Measurements from ENCODE around the gene ZFYVE9. TPM values are rescaled to one million over a fixed set of nuclear protein-coding genes. Genes with fewer than 3 reads are reported as not detected.

ZFYVE9 gene
- total and polyA plus RNA-seq, 2 of the 8 experiments (the other 6 are each of a cell fraction or from before 2014, with no cell fraction given) = 5.8 to 26.5 TPM

GRCh38 chr1:52234014-52234413 lies 92.1 kb downstream of the ZFYVE9 start:
- Histone ChIP-seq H3K9ac (replicated peaks in 1 of 4; ENCODE audit: extremely low read depth in 1 of 4, low read depth in 3 of 4, low read length in 3 of 4) (no peak overlapping the region), H3K23me2 (ENCODE audit: low read depth, low read length) (no peaks in the 10 kb centered on the region), H4K20me1 (replicated peaks in 1 of 2; ENCODE audit: control insufficient read depth in 1 of 2, insufficient read depth in 2 of 2, low read length in 2 of 2) (no peaks in the 10 kb centered on the region), H2BK20ac (ENCODE audit: low read length) (no peak overlapping the region), H2AK5ac (ENCODE audit: low read depth, low read length) (no peak overlapping the region), H3K14ac (ENCODE audit: insufficient read length) (no peak overlapping the region), H3K4me3 (ENCODE audit: extremely low read depth in 1 of 4, insufficient read depth in 2 of 4, low read depth in 3 of 4, low read length in 4 of 4) (no peak overlapping the region), H3K79me2 (ENCODE audit: control insufficient read depth in 1 of 2, insufficient read depth in 2 of 2, low read length in 2 of 2) (no peaks in the 10 kb centered on the region), H3K23ac (ENCODE audit: insufficient read length) (no peak overlapping the region), H4K91ac (replicated peaks; ENCODE audit: insufficient read length, low read length) (no peak overlapping the region), H3K79me1 (ENCODE audit: low read depth, low read length) (no peaks in the 10 kb centered on the region), H3K4me1 (replicated peaks in 1 of 4; ENCODE audit: control insufficient read depth in 3 of 4, insufficient read depth in 4 of 4, low read length in 3 of 4) (peaks cover 0 to 4% (median 0%) of the 10 kb centered on the region in 4 experiments; a peak in 2 of 7 replicates), H3K4ac (replicated peaks; ENCODE audit: insufficient read length, low read depth, low read length) (no peak overlapping the region), H3K18ac (ENCODE audit: extremely low read depth, low read length) (no peak overlapping the region), H2BK5ac (ENCODE audit: low read depth, low read length) (no peak overlapping the region), H2BK120ac (replicated peaks; ENCODE audit: low read depth, low read length) (no peak overlapping the region), H2BK15ac (ENCODE audit: low read length) (no peak overlapping the region), H3K4me2 (ENCODE audit: insufficient read depth in 1 of 2, low read depth in 2 of 2, low read length in 2 of 2) (no peak overlapping the region), H3K36me3 (ENCODE audit: control insufficient read depth in 2 of 4, insufficient read depth in 4 of 4, low read length in 3 of 4) (no peaks in the 10 kb centered on the region), H4K8ac (ENCODE audit: extremely low read depth, insufficient read depth, low read length) (no peak overlapping the region), H3K27ac (ENCODE audit: low read depth, low read length) (no peak overlapping the region), H3K56ac (replicated peaks; ENCODE audit: insufficient read length, low read depth, low read length) (no peak overlapping the region), H3K9me3 (ENCODE audit: insufficient read depth in 2 of 2, low read depth in 1 of 2, low read length in 1 of 2) (no peaks in the 10 kb centered on the region), H3K27me3 (replicated peaks in 1 of 4; ENCODE audit: control insufficient read depth in 3 of 4, extremely low read depth in 1 of 4, insufficient read depth in 3 of 4, low read length in 3 of 4) (no peaks in the 10 kb centered on the region), H2AFZ (ENCODE audit: low read length) (no peak overlapping the region), H2BK12ac (ENCODE audit: low read depth, low read length) (no peak overlapping the region), H4K5ac (ENCODE audit: insufficient read length, low read depth, low read length) (no peak overlapping the region)
- FAIRE-seq = no peak
- DNase-seq (ENCODE audit: low read depth in 1 of 2, low spot score in 2 of 2) = no peak
- POLR2A ChIA-PET (ENCODE audit: partially characterized antibody) = no interaction called here
- CTCF ChIA-PET (ENCODE audit: partially characterized antibody) = no interaction called here
- WGBS, 2 experiments (ENCODE audit: extremely low coverage in 1 of 2, insufficient coverage in 1 of 2, insufficient read length in 1 of 2, insufficient replicate concordance in 2 of 2, low coverage in 1 of 2, low lambda C conversion rate in 2 of 2, missing lambda C conversion rate in 1 of 2) = 84% methylated on average over 4 of the region's 4 CpGs; no CpG with 5 or more reads in 1 of the 2 experiments
- TF ChIP-seq USF2 (IDR thresholded peaks at IDR 0.05; ENCODE audit: low read length) (no peak), ZNF274 (IDR thresholded peaks at IDR 0.05; ENCODE audit: borderline replicate concordance, extremely low read depth, low read length) (no peak), POLR2A (IDR thresholded peaks at IDR 0.05; ENCODE audit: control extremely low read depth in 1 of 2, low read depth in 2 of 2, low read length in 2 of 2) (no peak)

Measured in H1 (cell line).